PC-3 (cell line): Measurements from ENCODE around the gene TTYH2. TPM values are rescaled to one million over a fixed set of nuclear protein-coding genes. Genes with fewer than 3 reads are reported as not detected.

Source experiments
- ATAC-seq: fragments of 200-7000 bp; cut with Tn5 transposase; 2 replicates; pipeline ENCODE4 v1.9.1; 2020; ENCODE audit warnings: mild to moderate bottlenecking, moderate library complexity
- BruUV-seq: library from RNA; stranded (reverse); fragments of 400-500 nt; replicated peaks from 2 replicates; lab custom pipeline; 2021; lab: Mats Ljungman, UMichigan
- CTCF ChIA-PET: fragments of 300-600 bp; sonication (Branson Sonifier 250); formaldehyde crosslinking; loops from one replicate; lab custom pipeline; 2022; ENCODE audit warnings: antibody characterized with exemption; lab: Charles Lee
- POLR2A ChIA-PET: fragments of 300-600 bp; sonication (Branson Sonifier 250); formaldehyde crosslinking; loops from one replicate; lab custom pipeline; 2022; ENCODE audit warnings: antibody characterized with exemption; ENCODE audit not compliant: unreplicated experiment; lab: Charles Lee
- DNase-seq: peaks from one replicate; pipeline ENCODE4 v3.0.0-alpha.2; 2015
- H2AFZ ChIP-seq: fragments of 300-600 bp; sonication (generic); 2 replicates; pipeline ENCODE4 v1.6.0; 2016; ENCODE audit warnings: antibody characterized with exemption, low read length
- H3F3A ChIP-seq: fragments of 300-600 bp; sonication (generic); one replicate; pipeline ENCODE4 v1.6.0; 2017; ENCODE audit warnings: antibody characterized with exemption, low read length, control low read depth, mild to moderate bottlenecking; ENCODE audit not compliant: unreplicated experiment
- H3K27ac ChIP-seq: fragments of 300-600 bp; sonication (generic); 2 replicates; pipeline ENCODE4 v1.5.1; 2016; ENCODE audit warnings: mild to moderate bottlenecking, low read length
- H3K27me3 ChIP-seq: fragments of 300-600 bp; sonication (generic); 2 replicates; pipeline ENCODE4 v1.6.1; 2016; ENCODE audit warnings: low read length, mixed read lengths
- H3K36me3 ChIP-seq: fragments of 300-600 bp; sonication (generic); 2 replicates; pipeline ENCODE4 v1.6.1; 2016; ENCODE audit warnings: low read depth, mixed run types, low read length, mixed read lengths
- H3K4me1 ChIP-seq: fragments of 300-600 bp; sonication (generic); 2 replicates; pipeline ENCODE4 v1.5.1; 2016; ENCODE audit warnings: low read length; ENCODE audit not compliant: insufficient read depth
- H3K4me2 ChIP-seq: fragments of 300-600 bp; sonication (generic); 2 replicates; pipeline ENCODE4 v1.6.0; 2016; ENCODE audit warnings: low read length
- H3K4me3 ChIP-seq: fragments of 300-600 bp; sonication (generic); 2 replicates; pipeline ENCODE4 v1.5.1; 2016; ENCODE audit warnings: mild to moderate bottlenecking, low read length, mixed read lengths
- H3K79me2 ChIP-seq: fragments of 300-600 bp; sonication (generic); 2 replicates; pipeline ENCODE4 v1.6.1; 2017; ENCODE audit warnings: low read length, mixed read lengths
- H3K9ac ChIP-seq: fragments of 300-600 bp; sonication (generic); 2 replicates; pipeline ENCODE4 v1.6.0; 2016; ENCODE audit warnings: mild to moderate bottlenecking, low read length
- H3K9me2 ChIP-seq: fragments of 300-600 bp; sonication (generic); replicated peaks from 2 replicates; pipeline ENCODE4 v1.6.1; 2016; ENCODE audit warnings: mixed run types, low read length, mixed read lengths
- H3K9me3 ChIP-seq: fragments of 300-600 bp; sonication (generic); 2 replicates; pipeline ENCODE4 v1.6.1; 2016; ENCODE audit warnings: low read length, mixed read lengths
- H4K20me1 ChIP-seq: fragments of 300-600 bp; sonication (generic); 2 replicates; pipeline ENCODE4 v1.6.1; 2016; ENCODE audit warnings: low read length, mixed read lengths
- EZH2 ChIP-seq: fragments of 300-600 bp; sonication (generic); IDR thresholded peaks from one replicate; pipeline ENCODE4 v1.6.1; 2017; ENCODE audit warnings: antibody characterized with exemption, mild to moderate bottlenecking, low read length; ENCODE audit not compliant: unreplicated experiment
- EZH2phosphoT487 ChIP-seq: fragments of 300-600 bp; sonication (generic); IDR thresholded peaks from 2 replicates; pipeline ENCODE4 v1.6.1; 2018; ENCODE audit warnings: mild to moderate bottlenecking, antibody characterized with exemption, low read length, borderline replicate concordance
- intact Hi-C: fragments of 100-400 bp; cut with micrococcal nuclease; formaldehyde crosslinking; loops from 2 replicates; pipeline ENCODE4 v1.9.0; 2023
- total RNA-seq: library from RNA; depleted of rRNA; stranded (reverse); fragments of >200 nt; gene quantifications from 2 replicates; pipeline ENCODE4 v1.2.3, GENCODE V29; 2014
- TF ChIP-seq, protein P1 (sequence below): fragments of 300-600 bp; sonication (generic); conservative IDR thresholded peaks from 2 replicates; pipeline ENCODE4 v1.5.1; 2017; ENCODE audit warnings: antibody characterized with exemption, low read depth, mild to moderate bottlenecking, low read length

TTYH2 gene
- total RNA-seq, 1 experiment from 2014 or later: 17.6 TPM

DNA sequence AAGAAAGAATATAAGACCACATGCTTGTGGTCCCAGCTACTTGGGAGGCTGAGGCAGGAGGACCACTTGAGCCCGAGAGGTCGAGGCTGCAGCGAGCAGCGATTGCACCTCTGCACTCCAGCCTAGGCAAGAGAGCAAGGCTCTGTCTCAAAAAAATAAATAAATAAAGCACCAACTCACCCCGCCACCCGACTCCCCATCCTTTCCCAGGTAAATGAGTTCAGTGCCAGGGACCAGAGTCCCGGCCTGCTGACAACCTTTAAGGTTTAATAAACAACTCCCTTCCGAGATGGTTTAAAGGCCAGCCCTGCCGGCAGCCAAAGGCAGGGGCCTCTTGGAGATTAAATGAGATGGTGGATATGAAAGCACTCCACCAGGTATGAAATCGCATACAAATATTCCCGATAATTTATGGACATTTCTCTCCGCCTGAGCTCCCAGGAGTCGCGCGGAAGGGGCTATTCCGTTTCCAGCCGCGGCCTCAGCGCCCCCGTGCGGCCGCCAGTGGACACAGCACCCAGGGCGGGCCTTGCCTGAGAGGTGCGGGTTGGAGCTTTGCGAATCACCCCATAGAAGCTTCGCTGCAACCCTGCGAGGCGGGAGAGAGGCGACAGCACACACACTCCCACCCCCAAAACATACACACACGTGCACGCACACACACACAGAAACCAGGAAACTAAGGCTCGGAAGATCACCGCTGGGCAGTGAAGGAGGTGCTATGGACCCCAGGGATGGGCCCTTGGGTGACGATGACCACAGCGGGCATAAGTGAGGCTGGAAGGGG is 13.9 kb upstream of the TTYH2 start:
- ChIA-PET POLR2A (no interaction called here), CTCF (interaction anchor here (0.6 to 1.2 kb wide), 11 partner anchors 10 to 1643 kb away, joined by 3 to 7 read pairs (median 4); partner anchors contain the start of gene TTYH2)
- no peaks in the 10 kb centered on the region for H3F3A ChIP-seq
- no peak overlapping the region; the same call in 1 of the 2 replicates for H3K9ac ChIP-seq
- no peak for TF ChIP-seq EZH2
- TF ChIP-seq, protein P1, sequence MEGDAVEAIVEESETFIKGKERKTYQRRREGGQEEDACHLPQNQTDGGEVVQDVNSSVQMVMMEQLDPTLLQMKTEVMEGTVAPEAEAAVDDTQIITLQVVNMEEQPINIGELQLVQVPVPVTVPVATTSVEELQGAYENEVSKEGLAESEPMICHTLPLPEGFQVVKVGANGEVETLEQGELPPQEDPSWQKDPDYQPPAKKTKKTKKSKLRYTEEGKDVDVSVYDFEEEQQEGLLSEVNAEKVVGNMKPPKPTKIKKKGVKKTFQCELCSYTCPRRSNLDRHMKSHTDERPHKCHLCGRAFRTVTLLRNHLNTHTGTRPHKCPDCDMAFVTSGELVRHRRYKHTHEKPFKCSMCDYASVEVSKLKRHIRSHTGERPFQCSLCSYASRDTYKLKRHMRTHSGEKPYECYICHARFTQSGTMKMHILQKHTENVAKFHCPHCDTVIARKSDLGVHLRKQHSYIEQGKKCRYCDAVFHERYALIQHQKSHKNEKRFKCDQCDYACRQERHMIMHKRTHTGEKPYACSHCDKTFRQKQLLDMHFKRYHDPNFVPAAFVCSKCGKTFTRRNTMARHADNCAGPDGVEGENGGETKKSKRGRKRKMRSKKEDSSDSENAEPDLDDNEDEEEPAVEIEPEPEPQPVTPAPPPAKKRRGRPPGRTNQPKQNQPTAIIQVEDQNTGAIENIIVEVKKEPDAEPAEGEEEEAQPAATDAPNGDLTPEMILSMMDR: peak; percentile 98
- no peak for TF ChIP-seq EZH2phosphoT487
- no peaks in the 10 kb centered on the region; the same call in 1 of the 2 replicates for H3K4me1 ChIP-seq
- H3K4me2 ChIP-seq: peak overlapping the region; percentile 86
- H2AFZ ChIP-seq: peak overlapping the region; percentile 92
- ATAC-seq (peak; percentile 69), DNase-seq (peak; percentile 83)
- peaks cover 60% of the 10 kb centered on the region for H3K27me3 ChIP-seq
- H3K9me3 ChIP-seq: no peaks in the 10 kb centered on the region
- peak overlapping the region; percentile 57 for H3K4me3 ChIP-seq
- peaks cover 10% of the 10 kb centered on the region for H3K79me2 ChIP-seq
- peaks cover 6% of the 10 kb centered on the region; the same call in 1 of the 2 replicates for H3K36me3 ChIP-seq
- intact Hi-C loops: loop anchor here (5.0 to 10.0 kb wide), 2 partner anchors 107 to 895 kb away; no protein-coding TSS in a partner anchor
- no TSS peak for BruUV-seq
- H3K9me2 ChIP-seq: no peaks in the 10 kb centered on the region
- no peak overlapping the region for H3K27ac ChIP-seq
- peaks cover 6% of the 10 kb centered on the region for H4K20me1 ChIP-seq

DNA sequence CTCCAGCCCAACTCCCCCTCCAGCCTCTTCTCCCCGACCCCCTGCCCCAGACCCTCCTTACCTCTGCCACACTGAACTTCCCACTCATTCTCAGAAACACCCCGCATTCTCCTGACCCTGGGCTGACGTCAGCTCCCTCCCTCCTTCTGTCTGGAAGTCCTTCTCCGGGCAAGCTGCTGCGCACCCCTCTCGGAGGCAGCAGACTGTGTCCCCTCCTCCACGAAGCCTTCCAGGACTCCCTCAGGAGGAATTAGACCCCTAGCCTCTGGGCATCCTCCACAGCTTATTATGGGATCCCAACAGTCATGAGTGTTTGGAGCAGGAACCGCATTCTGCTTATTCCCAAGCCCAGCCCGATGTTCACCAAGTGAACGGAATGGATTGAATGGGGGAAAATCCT is 13.3 kb upstream of the TTYH2 start:
- Histone ChIP-seq H3F3A (no peaks in the 10 kb centered on the region), H3K9me2 (no peaks in the 10 kb centered on the region), H2AFZ (no peak overlapping the region), H4K20me1 (peaks cover 11% of the 10 kb centered on the region), H3K9ac (no peak overlapping the region), H3K36me3 (peaks cover 12% of the 10 kb centered on the region), H3K79me2 (peaks cover 16% of the 10 kb centered on the region), H3K4me2 (peak overlapping the region; percentile 86; the same call in 1 of the 2 replicates), H3K27ac (no peak overlapping the region), H3K4me1 (peaks cover 5% of the 10 kb centered on the region), H3K4me3 (no peak overlapping the region; the same call in 1 of the 2 replicates), H3K27me3 (peaks cover 53% of the 10 kb centered on the region), H3K9me3 (no peaks in the 10 kb centered on the region)
- CTCF ChIA-PET: interaction anchor here (0.6 to 1.2 kb wide), 8 partner anchors 9 to 1643 kb away, joined by 3 to 7 read pairs (median 4); partner anchors contain the start of gene TTYH2
- no peak for DNase-seq
- ATAC-seq: no peak
- no TSS peak for BruUV-seq
- TF ChIP-seq EZH2phosphoT487 (no peak), EZH2 (no peak)
- TF ChIP-seq, protein P1: no peak
- intact Hi-C loops: loop anchor here (10.0 kb wide), 1 partner anchor 895 kb away; no protein-coding TSS in a partner anchor
- POLR2A ChIA-PET: no interaction called here
